Thymus (tissue), 11 donors: ENCODE measurements around the gene SMTNL1. TPM values are rescaled to one million over a fixed set of nuclear protein-coding genes. Genes with fewer than 3 reads are reported as not detected.
A peak's percentile ranks its signal among the peaks of the same experiment; 100 is the strongest.

Experiments used
- DNase-seq, 9 donors: peaks; one replicate each; pipeline ENCODE4 v3.0.0-alpha.2; 2013; ENCODE audit warnings: low spot score in 9 of 9, low read depth in 6 of 9, missing footprints in 1 of 9
- H3K27ac ChIP-seq, 2 donors: one replicate each; pipeline ENCODE4 v1.5.1; 2013; ENCODE audit warnings: control low read depth in 1 of 2, low read depth in 1 of 2, low read length in 1 of 2, mild to moderate bottlenecking in 1 of 2, moderate library complexity in 1 of 2
- H3K27me3 ChIP-seq, 2 donors: one replicate each; pipeline ENCODE4 v1.5.1; 2013; ENCODE audit warnings: low read length in 1 of 2; ENCODE audit not compliant: control insufficient read depth in 2 of 2, insufficient read depth in 1 of 2
- H3K36me3 ChIP-seq, 2 donors: one replicate each; pipeline ENCODE4 v1.5.1; 2013; ENCODE audit warnings: low read length in 1 of 2, mild to moderate bottlenecking in 1 of 2, moderate library complexity in 1 of 2; ENCODE audit not compliant: control insufficient read depth in 2 of 2, insufficient read depth in 2 of 2
- H3K4me1 ChIP-seq, 2 donors: one replicate each; pipeline ENCODE4 v1.5.1; 2013; ENCODE audit warnings: low read length in 2 of 2; ENCODE audit not compliant: control insufficient read depth in 2 of 2, insufficient read depth in 2 of 2
- H3K4me3 ChIP-seq, 2 donors: one replicate each; pipeline ENCODE4 v1.5.1; 2013; ENCODE audit warnings: low read length in 2 of 2, control low read depth in 1 of 2, mild to moderate bottlenecking in 1 of 2
- H3K9me3 ChIP-seq, 2 donors: one replicate each; pipeline ENCODE4 v1.5.1; 2013; ENCODE audit warnings: low read length in 1 of 2, mild to moderate bottlenecking in 1 of 2; ENCODE audit not compliant: control insufficient read depth in 2 of 2, insufficient read depth in 1 of 2
- WGBS: extraction: QIAGEN DNeasy Blood & Tissue Kit; methylation state at CpG from one replicate; pipeline ENCODE4 v1.1.7; 2013; 5-methylcytosine and 5-hydroxymethylcytosine counted together
- polyA plus RNA-seq: library from polyadenylated mRNA; stranded (reverse); fragments of 200-250 nt; gene quantifications from one replicate; pipeline ENCODE4 v1.2.3, GENCODE V29; 2013
- total RNA-seq: library from RNA; stranded (reverse); fragments of 120-200 nt; gene quantifications from one replicate; pipeline ENCODE4 v1.2.4, GENCODE V29; 2013
- donor health status: healthy.

SMTNL1 gene
- total and polyA plus RNA-seq, 2 donors: 0.05 TPM

DNA sequence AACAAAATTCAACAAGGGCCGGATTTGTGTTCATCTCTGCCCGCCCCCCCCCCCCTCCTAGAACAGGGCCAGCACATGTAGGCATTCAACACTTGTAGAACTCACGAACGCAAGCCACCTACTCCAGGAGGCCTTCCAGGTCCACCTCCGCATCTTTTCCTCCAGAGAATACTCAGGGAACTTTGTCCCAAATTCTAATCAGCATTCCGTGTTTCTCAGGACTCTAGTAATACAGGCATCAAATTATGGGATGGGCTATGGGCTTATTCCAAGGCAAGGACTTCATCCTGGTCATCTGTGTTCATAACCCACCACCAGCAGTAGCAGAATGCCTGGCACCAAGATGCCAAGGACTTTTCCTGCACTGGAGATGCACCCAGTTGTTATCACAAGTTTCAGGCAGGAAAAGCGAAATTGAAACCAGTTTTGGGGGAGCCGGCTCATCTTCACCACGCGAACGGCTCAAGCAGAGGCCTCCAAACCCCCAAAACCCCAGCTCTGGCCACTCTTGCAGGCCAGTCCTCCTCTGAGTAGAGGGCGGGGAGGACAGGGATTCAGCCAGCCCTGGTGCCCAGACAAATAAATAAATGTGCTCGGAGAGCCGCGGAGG is 29.6 kb downstream of the SMTNL1 start:
- peaks cover 0 to 2% of the 10 kb centered on the region in 2 donors for H3K36me3 ChIP-seq
- peak in 8 of 9 donors; percentile 30 to 74 (median 40) for DNase-seq
- WGBS: 4% methylated on average over 15 of the region's 15 CpGs
- H3K4me3 ChIP-seq: peak overlapping the region; percentile 76 to 99
- peak overlapping the region; percentile 79 to 89 for H3K27ac ChIP-seq
- no peaks in the 10 kb centered on the region for H3K27me3 ChIP-seq
- peaks cover 8 to 34% of the 10 kb centered on the region in 2 donors for H3K4me1 ChIP-seq
- H3K9me3 ChIP-seq: peaks cover 0 to 3% of the 10 kb centered on the region in 2 donors

DNA sequence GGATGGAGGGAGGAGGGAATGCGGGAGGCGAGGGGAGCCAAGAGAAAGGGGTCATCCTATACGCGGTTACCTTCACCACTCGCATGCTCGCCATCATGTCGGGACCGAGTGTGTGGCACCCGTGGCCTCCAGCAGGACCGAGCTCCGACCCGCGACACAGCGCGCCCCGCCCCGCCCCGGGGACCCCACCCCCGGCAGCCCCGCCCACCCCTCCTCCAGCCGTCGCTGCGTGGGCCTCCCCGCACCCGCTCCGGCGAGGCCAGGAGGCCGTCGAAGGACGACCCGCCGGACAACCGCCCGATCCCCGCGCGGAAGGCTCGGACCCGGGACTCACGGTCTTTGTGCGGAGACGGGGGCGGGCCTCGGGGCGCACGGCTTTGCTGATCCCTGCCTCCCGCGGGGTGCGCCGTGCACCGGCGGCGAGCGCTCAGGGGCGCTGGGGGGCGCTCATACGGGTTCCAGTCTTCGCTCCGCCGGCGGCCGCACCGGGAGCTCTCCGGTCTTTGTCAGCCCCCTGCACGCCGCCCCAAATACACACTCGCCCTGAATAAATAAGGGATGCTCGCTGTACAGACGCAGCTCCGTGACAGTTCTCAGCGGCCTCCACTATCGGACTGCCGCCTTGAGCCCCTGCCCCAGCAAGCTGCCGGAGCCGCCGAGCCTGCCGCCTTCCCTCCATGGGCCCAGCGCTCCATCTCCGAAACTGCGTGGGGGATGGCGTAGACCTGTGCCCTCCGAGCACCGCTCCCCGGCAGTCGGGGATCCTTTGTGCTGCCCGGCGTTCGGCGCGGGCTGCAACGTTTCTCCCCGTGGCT is 30.3 kb downstream of the SMTNL1 start, which contains the start of gene UBE2L6:
Gene UBE2L6 (minus strand): TSS at position 158 of the 815 bp plus-strand sequence. CDS start 61 bp downstream, at position 97.
- Histone ChIP-seq H3K4me3 (peak within 1 kb of the TSS; percentile 76 to 99), H3K4me1 (peaks cover 8 to 34% of the 10 kb centered on the region in 2 donors), H3K36me3 (no peaks in the 10 kb centered on the region), H3K9me3 (peaks cover 0 to 3% of the 10 kb centered on the region in 2 donors), H3K27ac (peak within 1 kb of the TSS; percentile 95 to 98), H3K27me3 (no peaks in the 10 kb centered on the region)
- WGBS: under 1% methylated on average over 92 of the region's 92 CpGs
- peak in 8 of 9 donors; percentile 50 to 87 (median 70) for DNase-seq

DNA sequence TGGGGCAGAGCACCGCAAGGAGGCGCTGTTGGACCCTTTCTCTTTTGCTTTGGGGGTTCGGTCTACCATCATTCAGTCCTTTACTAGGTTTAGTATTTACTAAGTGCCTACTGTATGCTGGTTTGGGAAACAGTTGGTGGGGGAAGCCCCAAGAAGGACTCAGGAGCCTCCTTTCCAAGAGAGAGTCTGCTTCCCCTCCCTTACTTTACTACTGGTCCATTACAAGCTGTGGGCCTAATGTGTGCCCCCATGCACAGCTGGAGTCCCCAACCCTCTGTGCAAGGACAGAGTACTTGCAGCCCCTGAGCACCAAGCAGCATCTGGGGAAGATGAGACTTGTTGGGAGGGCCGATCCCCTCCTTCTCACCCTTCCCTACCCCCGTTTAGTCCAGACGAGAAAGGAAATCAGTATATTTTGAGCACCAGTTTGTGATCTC is 31.0 kb downstream of the SMTNL1 start:
- Histone ChIP-seq H3K4me1 (peaks cover 8 to 34% of the 10 kb centered on the region in 2 donors), H3K9me3 (peaks cover 0 to 3% of the 10 kb centered on the region in 2 donors), H3K27ac (peak overlapping the region; percentile 95 to 98), H3K36me3 (no peaks in the 10 kb centered on the region), H3K4me3 (peak overlapping the region; percentile 76 to 99), H3K27me3 (no peaks in the 10 kb centered on the region)
- DNase-seq: peak in 7 of 9 donors; percentile 73 to 93 (median 89)
- WGBS: 28% methylated on average over 6 of the region's 6 CpGs

DNA sequence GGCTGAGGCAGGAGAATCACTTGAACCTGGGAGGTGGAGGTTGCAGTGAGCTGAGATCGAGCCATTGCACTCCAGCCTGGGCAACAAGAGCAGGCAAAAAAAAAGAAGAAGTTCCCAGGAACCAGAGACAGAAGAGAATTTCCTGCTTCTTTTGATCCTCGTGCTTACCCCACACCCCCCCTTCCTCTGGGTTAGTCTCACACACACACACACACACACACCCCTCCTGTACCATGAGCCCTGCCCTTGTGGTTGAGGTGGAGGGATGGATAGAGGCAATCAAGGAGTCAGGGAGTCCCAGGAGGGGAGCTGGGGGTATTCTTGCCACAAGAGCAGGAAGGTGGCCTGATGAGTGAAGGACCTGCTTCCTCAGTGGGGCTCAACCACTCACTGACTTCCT is 34.2 kb downstream of the SMTNL1 start:
- WGBS: 4% methylated on average over 2 of the region's 2 CpGs
- Histone ChIP-seq H3K9me3 (peaks cover 0 to 3% of the 10 kb centered on the region in 2 donors), H3K27me3 (no peaks in the 10 kb centered on the region), H3K27ac (no peak overlapping the region), H3K4me1 (peaks cover 6 to 20% of the 10 kb centered on the region in 2 donors), H3K36me3 (no peaks in the 10 kb centered on the region), H3K4me3 (no peak overlapping the region)
- peak in 2 of 9 donors; percentile 21 to 32 for DNase-seq

DNA sequence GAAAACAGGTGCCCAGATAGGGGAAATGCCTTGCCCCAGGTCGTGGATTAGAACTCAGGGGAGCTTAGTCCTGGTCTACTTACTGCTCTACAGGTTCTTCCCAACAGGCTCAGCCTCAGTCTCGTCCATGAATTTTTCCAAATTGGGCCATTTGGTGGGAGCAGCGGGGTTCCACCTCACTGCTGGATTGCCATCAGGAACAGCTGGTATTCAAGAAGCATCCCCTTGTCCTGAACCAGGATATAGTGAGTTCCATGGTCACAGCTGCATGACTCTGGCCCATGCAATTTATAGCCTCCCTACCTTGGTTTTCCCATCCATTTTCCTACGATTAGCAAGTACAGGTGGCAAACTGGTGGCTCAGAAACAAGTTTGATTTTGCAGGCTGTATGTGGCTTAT is 36.7 kb downstream of the SMTNL1 start:
- H3K27ac ChIP-seq: no peak overlapping the region
- no peaks in the 10 kb centered on the region for H3K36me3 ChIP-seq
- WGBS: 86% methylated on average over 4 of the region's 4 CpGs
- DNase-seq: no peak
- H3K4me3 ChIP-seq: no peak overlapping the region
- no peaks in the 10 kb centered on the region for H3K27me3 ChIP-seq
- H3K4me1 ChIP-seq: peaks cover 2 to 11% of the 10 kb centered on the region in 2 donors
- H3K9me3 ChIP-seq: no peaks in the 10 kb centered on the region

DNA sequence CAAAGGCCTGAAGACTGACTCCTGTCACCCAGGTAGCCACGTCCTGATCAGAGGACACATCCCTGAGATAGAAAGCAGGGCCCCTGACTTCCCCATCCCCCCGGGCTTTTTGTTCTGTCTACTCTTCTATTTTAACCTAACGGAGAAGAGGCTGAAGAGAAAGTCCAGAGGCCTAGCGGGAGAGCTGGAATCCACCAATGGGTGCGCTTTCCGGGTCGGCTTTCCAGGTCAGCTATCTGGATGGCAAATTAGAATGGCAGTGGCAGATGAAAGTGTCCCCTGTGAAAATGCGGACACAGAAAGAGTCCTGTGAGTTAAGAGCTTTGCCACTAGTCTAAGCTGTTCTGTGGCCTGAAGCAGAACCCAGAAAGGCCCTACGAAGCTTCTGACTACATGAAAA is 46.9 kb downstream of the SMTNL1 start:
- Histone ChIP-seq H3K27me3 (no peaks in the 10 kb centered on the region), H3K4me1 (peaks cover 0 to 18% of the 10 kb centered on the region in 2 donors), H3K9me3 (peaks cover 0 to 6% of the 10 kb centered on the region in 2 donors), H3K4me3 (no peak overlapping the region), H3K27ac (no peak overlapping the region), H3K36me3 (no peaks in the 10 kb centered on the region)
- DNase-seq: no peak
- 94% methylated on average over 9 of the region's 9 CpGs for WGBS

DNA sequence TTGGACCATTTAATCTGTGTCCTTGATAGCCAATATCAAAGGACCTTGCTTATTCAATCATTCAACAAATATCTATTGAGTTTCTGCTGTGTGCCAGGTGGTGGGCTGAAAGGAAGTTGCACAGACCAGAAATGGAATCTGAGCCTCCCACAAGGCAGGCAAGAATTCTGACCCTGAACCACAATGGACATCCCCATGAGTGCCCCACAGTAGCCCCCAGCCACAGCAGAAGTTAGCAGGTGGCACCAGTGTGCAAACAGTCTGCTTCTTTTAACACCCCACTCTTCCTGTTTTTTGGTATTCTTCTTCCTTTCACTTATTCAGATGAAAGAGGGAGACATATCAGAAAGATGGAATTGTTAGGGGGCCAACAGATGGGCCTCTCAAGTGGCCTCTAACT is 47.9 kb downstream of the SMTNL1 start:
- DNase-seq: no peak
- Histone ChIP-seq H3K36me3 (no peaks in the 10 kb centered on the region), H3K27me3 (no peaks in the 10 kb centered on the region), H3K27ac (no peak overlapping the region), H3K4me1 (peaks cover 0 to 18% of the 10 kb centered on the region in 2 donors), H3K9me3 (peaks cover 0 to 6% of the 10 kb centered on the region in 2 donors), H3K4me3 (no peak overlapping the region)

DNA sequence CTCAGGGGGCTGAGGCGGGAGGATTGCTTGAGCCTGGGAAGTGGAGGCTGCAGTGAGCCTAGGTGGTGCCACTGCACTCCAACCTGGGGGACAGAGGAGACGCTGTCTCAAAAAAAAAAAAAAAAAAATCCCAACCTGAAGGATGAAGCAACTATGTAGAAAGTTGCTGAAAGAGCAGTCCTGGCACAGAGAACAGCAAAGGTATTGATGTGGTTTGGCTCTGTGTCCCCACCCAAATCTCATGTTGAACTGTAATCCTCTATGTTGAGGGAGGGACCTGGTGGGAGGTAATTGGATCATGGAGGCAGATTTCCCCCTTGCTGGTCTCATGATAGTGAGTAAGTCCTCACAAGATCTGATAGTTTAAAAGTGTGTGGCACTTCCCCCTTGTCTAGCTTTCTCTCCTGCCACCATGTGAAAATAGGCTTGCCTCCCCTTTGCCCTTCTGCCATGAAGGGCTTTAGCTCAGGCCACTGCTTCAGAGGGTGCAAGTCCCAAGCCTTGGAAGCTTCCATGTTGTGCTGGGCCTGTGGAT is 49.4 kb downstream of the SMTNL1 start:
- DNase-seq: no peak
- peaks cover 0 to 6% of the 10 kb centered on the region in 2 donors for H3K9me3 ChIP-seq
- H3K36me3 ChIP-seq: no peaks in the 10 kb centered on the region
- WGBS: 50% methylated on average over 2 of the region's 2 CpGs
- H3K27me3 ChIP-seq: no peaks in the 10 kb centered on the region
- no peak overlapping the region for H3K27ac ChIP-seq
- H3K4me3 ChIP-seq: no peak overlapping the region
- peaks cover 0 to 18% of the 10 kb centered on the region in 2 donors for H3K4me1 ChIP-seq
